Neural crest cell (in vitro differentiated cells): ENCODE data around the gene MTX2. TPM values are rescaled to one million over a fixed set of nuclear protein-coding genes. Genes with fewer than 3 reads are reported as not detected.

Experiments
- DNase-seq: peaks from one replicate; pipeline ENCODE4 v3.0.0; 2021; ENCODE audit warnings: low read depth, mixed read lengths, low spot score
- H3K27ac Mint-ChIP-seq: one replicate; pipeline ENCODE4 v1.8.0; 2021; ENCODE audit warnings: mild to moderate bottlenecking, mixed read lengths; ENCODE audit not compliant: unreplicated experiment
- H3K27me3 Mint-ChIP-seq: 2 replicates; pipeline ENCODE4 v1.8.0; 2021; ENCODE audit warnings: low read depth, mild to moderate bottlenecking, mixed read lengths
- H3K36me3 Mint-ChIP-seq: 2 replicates; pipeline ENCODE4 v1.8.0; 2021; ENCODE audit warnings: low read depth, mild to moderate bottlenecking, mixed read lengths
- H3K4me1 Mint-ChIP-seq: 2 replicates; pipeline ENCODE4 v1.8.0; 2021; ENCODE audit warnings: mixed read lengths
- H3K4me3 Mint-ChIP-seq: one replicate; pipeline ENCODE4 v1.8.0; 2021; ENCODE audit warnings: mild to moderate bottlenecking, mixed read lengths
- H3K9me3 Mint-ChIP-seq: 2 replicates; pipeline ENCODE4 v1.8.0; 2021; ENCODE audit warnings: mixed read lengths
- CTCF ChIP-seq: fragments of 200-600 bp; sonication (generic); conservative IDR thresholded peaks from 2 replicates; pipeline ENCODE4 v1.5.0; 2021; ENCODE audit warnings: antibody characterized with exemption, mild to moderate bottlenecking
- total RNA-seq: library from RNA; stranded (reverse); gene quantifications from 2 replicates; pipeline ENCODE4 v1.2.1, GENCODE V29; 2021

MTX2 gene
- total RNA-seq, 1 donor from 2014 or later = 23.7 TPM

GRCh38 chr2:176239031-176239430 is 30.2 kb upstream of the MTX2 start:
- DNase-seq = no peak
- no peaks in the 10 kb centered on the region for H3K36me3 Mint-ChIP-seq
- peaks cover 3% of the 10 kb centered on the region for H3K9me3 Mint-ChIP-seq
- H3K4me1 Mint-ChIP-seq = peaks cover 8% of the 10 kb centered on the region
- no peak for TF ChIP-seq CTCF
- H3K27ac Mint-ChIP-seq = no peak overlapping the region
- peaks cover 7% of the 10 kb centered on the region for H3K27me3 Mint-ChIP-seq
- H3K4me3 Mint-ChIP-seq = no peak overlapping the region

- no peak overlapping the region for H3K27ac Mint-ChIP-seq
- peaks cover 3% of the 10 kb centered on the region for H3K9me3 Mint-ChIP-seq
- no peaks in the 10 kb centered on the region for H3K36me3 Mint-ChIP-seq
- H3K4me1 Mint-ChIP-seq = no peaks in the 10 kb centered on the region
- no peak overlapping the region for H3K4me3 Mint-ChIP-seq
- DNase-seq = no peak
- H3K27me3 Mint-ChIP-seq = peaks cover 7% of the 10 kb centered on the region
- no peak for TF ChIP-seq CTCF
Observed at GRCh38 chr2:176240301-176240700, 28.9 kb upstream of the MTX2 start.

GRCh38 chr2:176242276-176242675 is 27.0 kb upstream of the MTX2 start:
- no peak overlapping the region for H3K27ac Mint-ChIP-seq
- no peaks in the 10 kb centered on the region for H3K36me3 Mint-ChIP-seq
- no peak for TF ChIP-seq CTCF
- H3K27me3 Mint-ChIP-seq = peaks cover 7% of the 10 kb centered on the region
- no peak overlapping the region for H3K4me3 Mint-ChIP-seq
- DNase-seq = no peak
- peaks cover 3% of the 10 kb centered on the region for H3K9me3 Mint-ChIP-seq
- H3K4me1 Mint-ChIP-seq = no peaks in the 10 kb centered on the region

- Mint-ChIP-seq H3K4me1 (no peaks in the 10 kb centered on the region), H3K9me3 (no peaks in the 10 kb centered on the region), H3K4me3 (no peak overlapping the region), H3K27ac (no peak overlapping the region), H3K36me3 (no peaks in the 10 kb centered on the region), H3K27me3 (peaks cover 18% of the 10 kb centered on the region)
- no peak for DNase-seq
- TF ChIP-seq CTCF = no peak
Observed at GRCh38 chr2:176246331-176246730, 22.9 kb upstream of the MTX2 start.

- H3K36me3 Mint-ChIP-seq = no peaks in the 10 kb centered on the region
- no peak overlapping the region for H3K4me3 Mint-ChIP-seq
- H3K4me1 Mint-ChIP-seq = no peaks in the 10 kb centered on the region
- no peak for TF ChIP-seq CTCF
- peaks cover 24% of the 10 kb centered on the region for H3K27me3 Mint-ChIP-seq
- H3K27ac Mint-ChIP-seq = no peak overlapping the region
- no peaks in the 10 kb centered on the region for H3K9me3 Mint-ChIP-seq
- no peak for DNase-seq
Observed at GRCh38 chr2:176247859-176248258, 21.4 kb upstream of the MTX2 start.

GRCh38 chr2:176251928-176252327 is 17.3 kb upstream of the MTX2 start:
- DNase-seq = no peak
- no peaks in the 10 kb centered on the region for H3K36me3 Mint-ChIP-seq
- H3K4me3 Mint-ChIP-seq = no peak overlapping the region
- no peak overlapping the region for H3K27ac Mint-ChIP-seq
- H3K4me1 Mint-ChIP-seq = no peaks in the 10 kb centered on the region
- TF ChIP-seq CTCF = no peak
- peaks cover 2% of the 10 kb centered on the region for H3K9me3 Mint-ChIP-seq
- H3K27me3 Mint-ChIP-seq = peaks cover 27% of the 10 kb centered on the region
